ENCODE data around the gene PTCD2. TPM values are rescaled to one million over a fixed set of nuclear protein-coding genes. Genes with fewer than 3 reads are reported as not detected.

The PTCD2 gene
- total and polyA plus RNA-seq, 9 donors: 3.3 to 12.9 (median 7.7) TPM

DNA sequence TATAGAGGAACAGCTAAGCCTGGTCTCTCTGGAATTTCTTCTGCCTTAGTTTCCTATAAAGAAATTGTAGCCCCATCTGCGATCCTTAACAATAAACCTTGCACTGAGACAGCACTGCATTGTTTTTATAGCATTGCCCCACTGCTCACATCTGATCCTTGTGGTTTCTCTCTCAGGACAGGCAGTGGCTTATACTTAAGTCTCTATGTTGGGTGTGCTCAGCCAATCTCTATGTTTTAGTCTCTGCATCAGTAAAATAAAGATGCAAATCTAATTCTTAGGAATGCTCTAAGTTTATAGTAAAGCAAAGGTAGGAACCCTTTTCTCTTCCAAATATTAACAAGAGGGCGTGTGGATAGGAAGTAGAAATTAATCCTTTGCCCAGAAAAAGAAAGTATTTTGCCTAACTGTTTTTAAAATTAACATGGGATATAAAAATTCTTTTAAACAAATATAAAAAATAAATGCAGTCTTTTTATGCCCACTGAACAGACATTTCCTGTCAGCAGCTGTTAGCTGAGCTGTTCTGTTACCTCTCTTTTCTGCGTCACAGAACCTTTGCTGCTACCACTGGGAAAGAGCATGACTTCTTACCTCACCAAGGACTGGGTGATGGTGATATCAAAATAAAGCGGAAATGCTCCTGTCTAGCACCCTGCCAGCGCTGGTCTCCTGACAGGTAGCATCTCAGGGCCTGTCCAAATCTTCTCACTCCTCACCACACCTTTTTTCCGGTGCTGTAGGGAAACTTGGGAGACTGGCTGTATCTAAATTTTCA, 29.6 kb upstream of the PTCD2 start:
- intact Hi-C loops (cut with DNase I): no loop called here
- Histone ChIP-seq H3K4me1 (ENCODE audit: insufficient read depth) (no peaks in the 10 kb centered on the region), H3K9me3 (no peaks in the 10 kb centered on the region), H3K27ac (no peak overlapping the region), H3K27me3 (no peaks in the 10 kb centered on the region), H3K4me3 (no peak overlapping the region), H3K36me3 (no peaks in the 10 kb centered on the region)
- TF ChIP-seq POLR2A (IDR thresholded peaks at IDR 0.05): no peak
- no peak for TF ChIP-seq EP300 (IDR thresholded peaks at IDR 0.05)
- TF ChIP-seq, protein P1, sequence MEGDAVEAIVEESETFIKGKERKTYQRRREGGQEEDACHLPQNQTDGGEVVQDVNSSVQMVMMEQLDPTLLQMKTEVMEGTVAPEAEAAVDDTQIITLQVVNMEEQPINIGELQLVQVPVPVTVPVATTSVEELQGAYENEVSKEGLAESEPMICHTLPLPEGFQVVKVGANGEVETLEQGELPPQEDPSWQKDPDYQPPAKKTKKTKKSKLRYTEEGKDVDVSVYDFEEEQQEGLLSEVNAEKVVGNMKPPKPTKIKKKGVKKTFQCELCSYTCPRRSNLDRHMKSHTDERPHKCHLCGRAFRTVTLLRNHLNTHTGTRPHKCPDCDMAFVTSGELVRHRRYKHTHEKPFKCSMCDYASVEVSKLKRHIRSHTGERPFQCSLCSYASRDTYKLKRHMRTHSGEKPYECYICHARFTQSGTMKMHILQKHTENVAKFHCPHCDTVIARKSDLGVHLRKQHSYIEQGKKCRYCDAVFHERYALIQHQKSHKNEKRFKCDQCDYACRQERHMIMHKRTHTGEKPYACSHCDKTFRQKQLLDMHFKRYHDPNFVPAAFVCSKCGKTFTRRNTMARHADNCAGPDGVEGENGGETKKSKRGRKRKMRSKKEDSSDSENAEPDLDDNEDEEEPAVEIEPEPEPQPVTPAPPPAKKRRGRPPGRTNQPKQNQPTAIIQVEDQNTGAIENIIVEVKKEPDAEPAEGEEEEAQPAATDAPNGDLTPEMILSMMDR (IDR thresholded peaks at IDR 0.05): no peak
- no peak for DNase-seq
- WGBS, 3 donors: 88 to 94% (median 93%) methylated on average over 6 of the region's 6 CpGs

DNA sequence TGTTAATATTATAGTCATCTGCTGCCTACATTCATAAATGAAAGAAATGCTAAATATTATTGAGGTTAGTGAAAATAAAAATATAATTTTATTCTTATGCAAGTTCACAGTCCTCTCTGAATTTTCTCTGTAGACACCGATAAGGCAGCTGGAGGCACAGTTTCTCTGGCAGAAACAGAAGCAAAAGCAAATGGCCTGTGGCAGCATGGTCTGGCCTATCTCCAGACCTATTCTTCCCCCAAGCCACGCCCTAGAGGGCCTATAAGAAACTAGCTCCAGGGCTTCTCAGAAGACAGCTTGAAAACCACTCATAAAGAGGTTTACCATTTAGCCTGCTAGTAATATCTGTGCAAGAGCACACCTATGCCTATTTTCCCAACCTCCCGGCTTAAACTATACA, 28.6 kb upstream of the PTCD2 start:
- Histone ChIP-seq H3K4me3 (no peak overlapping the region), H3K27ac (no peak overlapping the region), H3K9me3 (no peaks in the 10 kb centered on the region), H3K4me1 (ENCODE audit: insufficient read depth) (no peaks in the 10 kb centered on the region), H3K27me3 (no peaks in the 10 kb centered on the region), H3K36me3 (no peaks in the 10 kb centered on the region)
- intact Hi-C loops (cut with DNase I): no loop called here
- TF ChIP-seq POLR2A (IDR thresholded peaks at IDR 0.05) (no peak), EP300 (IDR thresholded peaks at IDR 0.05) (no peak)
- TF ChIP-seq, protein P1 (IDR thresholded peaks at IDR 0.05): no peak
- DNase-seq: no peak
- whole genome bisulfite sequencing, 3 donors: 89 to 96% (median 92%) methylated on average over 3 of the region's 3 CpGs

DNA sequence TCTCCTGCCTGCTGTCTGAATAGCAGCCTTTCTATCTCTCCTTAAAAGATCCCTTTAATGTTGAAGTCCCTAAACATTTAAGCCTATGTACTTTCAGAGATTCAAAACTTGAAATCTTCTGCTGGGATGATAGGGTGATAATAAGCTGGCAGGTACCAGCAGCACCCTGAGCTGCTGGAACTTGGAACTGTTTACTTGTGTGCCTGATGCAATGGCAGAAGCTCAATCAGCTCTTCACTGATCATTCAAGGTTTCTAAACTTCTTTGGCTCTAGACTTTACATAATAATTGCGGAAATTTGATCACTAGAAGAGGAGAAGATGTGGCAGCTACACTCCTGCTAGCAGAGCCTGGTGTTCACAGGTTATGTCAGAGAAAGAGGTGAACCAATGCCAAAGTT, 27.8 kb upstream of the PTCD2 start:
- no peaks in the 10 kb centered on the region for H3K9me3 ChIP-seq
- H3K27me3 ChIP-seq: no peaks in the 10 kb centered on the region
- intact Hi-C loops (cut with DNase I): no loop called here
- TF ChIP-seq EP300 (IDR thresholded peaks at IDR 0.05) (no peak), POLR2A (IDR thresholded peaks at IDR 0.05) (no peak)
- TF ChIP-seq, protein P1 (IDR thresholded peaks at IDR 0.05): no peak
- H3K4me3 ChIP-seq: no peak overlapping the region
- no peaks in the 10 kb centered on the region for H3K36me3 ChIP-seq
- no peak for DNase-seq
- WGBS, 3 donors: 89 to 97% (median 97%) methylated on average over 1 of the region's 1 CpG
- no peaks in the 10 kb centered on the region for H3K4me1 ChIP-seq (ENCODE audit: insufficient read depth)
- no peak overlapping the region for H3K27ac ChIP-seq

DNA sequence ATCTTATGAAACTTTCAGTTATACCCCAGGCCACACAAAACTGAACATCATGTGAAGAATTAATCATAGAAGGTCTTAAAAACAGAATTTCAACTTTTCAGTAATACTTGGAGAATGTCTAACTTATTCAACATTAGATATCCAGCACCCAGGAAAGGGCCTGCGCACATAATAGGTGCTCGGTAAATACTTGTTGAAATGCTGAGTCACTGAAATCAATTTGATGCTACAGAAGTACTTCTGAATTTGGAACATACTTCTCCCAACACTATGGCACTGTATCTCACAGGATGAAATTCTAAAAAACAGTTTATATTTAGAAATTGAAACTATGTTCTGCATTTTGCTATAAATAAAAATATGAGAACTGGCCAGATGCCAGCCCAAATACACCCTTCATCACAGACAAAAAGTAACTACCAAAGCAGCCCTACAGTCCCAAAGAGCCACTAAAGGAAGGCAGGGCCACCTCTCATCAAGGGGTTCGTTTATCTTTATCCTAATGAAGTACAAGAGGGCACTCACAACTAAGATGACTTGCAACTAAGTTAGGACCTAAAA, 26.6 kb upstream of the PTCD2 start:
- Histone ChIP-seq H3K4me1 (ENCODE audit: insufficient read depth) (no peaks in the 10 kb centered on the region), H3K27me3 (no peaks in the 10 kb centered on the region), H3K36me3 (no peaks in the 10 kb centered on the region), H3K4me3 (no peak overlapping the region), H3K9me3 (no peaks in the 10 kb centered on the region), H3K27ac (no peak overlapping the region)
- WGBS, 3 donors: 86 to 88% (median 87%) methylated on average over 3 of the region's 3 CpGs
- intact Hi-C loops (cut with DNase I): no loop called here
- DNase-seq: no peak
- TF ChIP-seq, protein P1 (IDR thresholded peaks at IDR 0.05): no peak
- TF ChIP-seq POLR2A (IDR thresholded peaks at IDR 0.05): no peak
- no peak for TF ChIP-seq EP300 (IDR thresholded peaks at IDR 0.05)
